ENCODE data around the gene SRP72.

The SRP72 gene

GRCh38 chr4:56552273-56552672 is 84.9 kb downstream of the SRP72 start:
- DNase-seq: no peak

All from stimulated activated CD8-positive, alpha-beta memory T cell treated with anti-CD3 and anti-CD28 coated beads, Interleukin-4, amount 100 ng/mL, for 48 hours (primary cell).